Thyroid gland (tissue), 4 donors: ENCODE data around the gene GLRA1. TPM values are rescaled to one million over a fixed set of nuclear protein-coding genes. Genes with fewer than 3 reads are reported as not detected.

ENCODE experiments used
- small RNA-seq: library from RNA; depleted of rRNA; stranded (forward); fragments of <200 nt; gene quantifications from one replicate; pipeline ENCODE3, GENCODE V24; 2016
- total RNA-seq, 4 donors: library from RNA; depleted of rRNA; stranded (reverse); fragments of >200 nt; gene quantifications; one replicate each; pipeline ENCODE4 v1.2.3, GENCODE V29; 2016

Gene GLRA1
- total RNA-seq, 4 donors from 2014 or later = not detected

Small RNA genes lying within 50 kb of the gene (small RNA-seq; reads per million reads assigned to genes)
- not detected for gene RNA5SP198

Other genes starting within 250 kb of the GLRA1 start
- gene SPARC, start 237.9 kb downstream of the GLRA1 start, total RNA-seq = 100 to 1,000 TPM; 302 to 327 (median 309) TPM
- 100 to 1,000 TPM in 3 of 4 donors, 10 to 100 TPM in 1; 73.4 to 236 (median 157) TPM for gene ATOX1, start 166.2 kb downstream of the GLRA1 start, total RNA-seq
- 100 to 1,000 TPM in 3 of 4 donors, 10 to 100 TPM in 1; 95.9 to 177 (median 131) TPM for gene G3BP1, start 152.9 kb downstream of the GLRA1 start, total RNA-seq